Embryonic facial prominence (tissue), 1 donor: Measurements from ENCODE around the gene PPP2R3C.
"Not testable (repeated sequence)": the region's sequence is repeated elsewhere in the genome, so short reads cannot be mapped to it uniquely, and the experiment has no call there.

Experiments
- DNase-seq: peaks from one replicate; pipeline ENCODE4 v3.0.0-alpha.2; 2016; ENCODE audit errors: extremely low spot score

The PPP2R3C gene

DNA sequence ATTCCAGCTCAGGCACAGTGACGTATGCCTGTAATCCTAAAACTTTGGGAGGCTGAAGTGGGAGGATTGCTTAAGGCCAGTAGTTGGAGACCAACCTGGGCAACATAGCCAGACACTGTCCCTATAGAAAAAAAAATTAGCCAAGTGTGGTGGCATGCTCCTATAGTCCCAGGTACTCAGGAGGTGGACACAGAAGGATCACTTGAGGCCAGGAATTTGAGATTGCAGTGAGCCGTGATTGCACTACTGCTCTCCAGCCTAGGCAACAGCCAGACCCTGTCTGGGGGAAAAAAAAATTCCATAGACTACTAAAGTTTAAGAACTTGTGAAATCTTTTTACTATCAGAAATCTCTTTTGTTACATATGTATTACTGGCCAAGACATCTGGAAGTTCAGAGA, 69.2 kb downstream of the PPP2R3C start:
- no peak for DNase-seq

DNA sequence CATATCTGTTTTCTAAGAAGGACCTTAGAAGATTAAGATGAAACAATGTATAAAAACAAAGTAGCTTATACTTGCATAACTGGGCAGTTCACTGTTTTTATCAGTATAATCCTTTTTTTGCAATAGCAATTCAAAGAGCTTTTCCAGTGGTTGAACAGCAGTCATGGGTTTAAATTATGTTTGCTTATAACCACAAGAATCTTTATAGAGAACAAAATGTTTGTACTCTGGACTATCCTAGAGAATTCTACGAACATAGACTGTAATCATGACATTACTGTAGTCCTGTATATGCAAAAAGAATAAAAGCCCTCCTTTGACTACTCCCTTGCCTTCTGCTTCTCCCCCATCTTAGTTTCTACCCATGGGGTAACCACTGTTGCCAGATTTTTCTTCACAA, 70.0 kb downstream of the PPP2R3C start:
- no peak for DNase-seq

DNA sequence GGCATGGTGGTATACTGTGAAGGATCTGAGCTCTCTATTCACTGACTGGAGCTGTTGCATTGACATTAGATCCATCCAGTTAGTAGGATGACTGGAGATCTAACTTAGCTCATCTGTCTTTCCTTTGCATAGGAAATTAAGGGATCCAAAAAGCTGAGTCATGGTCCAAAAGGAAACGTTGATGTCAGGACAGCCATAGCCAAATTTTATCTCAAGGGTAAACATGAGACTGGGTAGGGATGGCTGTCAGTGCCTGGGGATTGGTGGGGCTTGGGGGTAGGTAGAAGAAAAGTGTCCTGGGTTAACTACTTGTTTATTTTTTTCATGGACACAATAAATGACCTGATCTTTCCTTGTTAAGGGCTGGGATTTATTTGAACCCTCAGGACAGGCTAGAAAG, 71.1 kb downstream of the PPP2R3C start:
- no peak for DNase-seq

DNA sequence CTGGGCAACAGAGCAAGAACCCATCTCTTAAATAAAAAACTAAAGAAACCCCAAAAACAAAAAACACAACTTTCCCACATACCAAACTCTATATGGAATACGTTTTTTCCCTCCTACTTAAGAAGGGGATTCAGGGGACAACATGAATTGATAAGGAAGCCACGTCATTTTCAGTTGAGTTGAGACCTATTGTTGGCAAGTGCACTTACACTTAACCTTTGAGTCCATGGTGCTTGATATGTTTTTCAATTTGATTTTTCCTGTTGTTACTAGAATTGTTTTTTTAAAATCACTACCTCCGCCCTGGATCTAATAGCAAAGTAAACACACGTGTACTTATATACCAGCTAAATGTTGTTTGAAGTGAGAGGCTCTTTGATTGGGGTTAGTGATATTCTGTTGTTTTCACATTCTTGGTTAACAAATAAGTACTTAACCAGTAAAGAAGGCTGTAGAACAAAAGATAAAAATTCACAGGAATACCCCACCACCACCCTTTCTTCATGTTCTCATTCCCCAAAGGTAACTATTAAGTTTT, 73.7 kb downstream of the PPP2R3C start:
- DNase-seq = no peak

DNA sequence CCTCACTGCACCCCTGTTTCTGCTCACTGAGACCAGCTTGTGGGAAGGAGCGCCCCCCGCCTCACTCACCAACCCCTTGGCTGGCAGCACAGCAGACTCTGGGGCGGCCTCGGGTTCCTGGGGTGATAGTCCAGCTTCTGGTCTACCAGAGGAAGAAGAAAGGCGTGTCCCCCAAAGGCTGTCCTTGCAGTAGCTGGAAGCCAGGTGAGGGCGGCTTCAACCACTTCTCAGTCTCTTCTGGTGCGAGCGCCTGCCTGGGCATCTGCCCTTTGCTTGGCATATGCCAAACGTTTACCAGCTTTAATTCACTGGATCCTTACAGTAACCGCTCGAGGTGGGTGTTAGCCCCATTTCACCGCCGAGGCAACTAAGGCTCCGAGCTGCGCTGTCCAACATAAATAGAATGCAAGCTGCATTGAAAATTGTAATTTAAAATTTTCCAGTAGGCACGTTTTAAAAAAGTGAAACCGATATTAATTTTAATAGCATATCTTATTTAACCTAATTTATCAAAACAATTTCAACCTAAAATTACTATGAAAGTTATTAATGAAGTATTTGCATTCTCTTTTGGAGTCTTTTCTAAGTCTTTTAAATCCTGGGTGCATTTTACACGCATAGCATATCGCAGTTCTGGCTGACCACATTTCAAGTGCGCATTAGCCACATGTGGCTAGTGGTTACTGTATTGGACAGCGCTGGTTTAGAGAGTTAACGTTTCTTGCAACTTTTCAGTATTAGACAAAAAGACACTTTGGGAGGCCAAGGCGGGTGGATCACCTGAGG, 74.8 kb downstream of the PPP2R3C start:
- peak; percentile 14 for DNase-seq

DNA sequence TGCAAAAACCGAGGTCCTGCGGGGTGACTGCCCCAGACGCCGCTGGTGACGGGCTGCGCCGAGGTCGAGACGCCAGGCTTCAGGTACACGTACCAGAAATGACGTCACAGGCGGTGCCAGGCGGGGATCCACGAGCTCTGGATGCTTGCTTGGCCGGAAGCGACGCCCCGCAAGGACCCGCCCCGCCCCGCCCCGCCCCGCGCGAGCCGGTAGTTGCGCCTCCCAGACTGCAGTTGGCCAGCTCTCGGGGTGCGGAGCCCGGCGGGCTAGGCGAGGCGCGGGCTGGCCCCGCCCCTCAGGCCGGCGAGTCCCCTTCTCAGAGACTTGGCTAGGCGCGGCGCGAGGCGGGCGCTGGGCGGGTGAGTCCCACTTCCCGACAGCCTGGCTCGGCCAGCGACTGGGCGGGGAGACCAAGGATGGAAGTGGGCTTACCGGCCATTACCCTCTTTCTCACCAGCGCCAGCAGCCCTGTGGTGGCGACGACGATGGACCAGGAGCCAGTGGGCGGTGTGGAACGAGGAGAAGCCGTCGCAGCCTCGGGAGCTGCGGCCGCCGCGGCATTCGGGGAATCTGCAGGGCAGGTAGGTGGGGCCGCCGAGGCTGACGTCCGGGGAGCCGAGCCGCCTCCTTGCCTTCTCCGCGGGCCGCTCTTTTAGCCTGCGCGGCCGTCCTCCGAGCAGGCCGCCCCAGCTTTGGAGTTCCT, 75.6 kb downstream of the PPP2R3C start, which contains the start of gene FAM177A1:
FAM177A1 (plus strand) TSS at position 225 of the 703 bp plus-strand sequence; CDS start at position 417, 192 bp downstream.
- peak; percentile 92 for DNase-seq

DNA sequence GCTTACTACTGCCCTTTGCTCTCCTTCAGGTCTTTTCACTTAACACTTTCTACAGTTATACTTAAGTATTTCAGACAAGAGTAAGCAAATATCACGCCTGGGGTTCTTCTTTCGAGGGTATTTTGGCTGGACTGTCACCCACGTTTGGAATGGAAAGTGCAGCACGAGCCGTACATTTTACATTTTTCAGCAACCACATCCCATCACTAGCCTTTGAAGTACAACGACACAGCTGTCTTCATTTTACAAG, 76.1 kb downstream of the PPP2R3C start:
- DNase-seq = peak; percentile 14

DNA sequence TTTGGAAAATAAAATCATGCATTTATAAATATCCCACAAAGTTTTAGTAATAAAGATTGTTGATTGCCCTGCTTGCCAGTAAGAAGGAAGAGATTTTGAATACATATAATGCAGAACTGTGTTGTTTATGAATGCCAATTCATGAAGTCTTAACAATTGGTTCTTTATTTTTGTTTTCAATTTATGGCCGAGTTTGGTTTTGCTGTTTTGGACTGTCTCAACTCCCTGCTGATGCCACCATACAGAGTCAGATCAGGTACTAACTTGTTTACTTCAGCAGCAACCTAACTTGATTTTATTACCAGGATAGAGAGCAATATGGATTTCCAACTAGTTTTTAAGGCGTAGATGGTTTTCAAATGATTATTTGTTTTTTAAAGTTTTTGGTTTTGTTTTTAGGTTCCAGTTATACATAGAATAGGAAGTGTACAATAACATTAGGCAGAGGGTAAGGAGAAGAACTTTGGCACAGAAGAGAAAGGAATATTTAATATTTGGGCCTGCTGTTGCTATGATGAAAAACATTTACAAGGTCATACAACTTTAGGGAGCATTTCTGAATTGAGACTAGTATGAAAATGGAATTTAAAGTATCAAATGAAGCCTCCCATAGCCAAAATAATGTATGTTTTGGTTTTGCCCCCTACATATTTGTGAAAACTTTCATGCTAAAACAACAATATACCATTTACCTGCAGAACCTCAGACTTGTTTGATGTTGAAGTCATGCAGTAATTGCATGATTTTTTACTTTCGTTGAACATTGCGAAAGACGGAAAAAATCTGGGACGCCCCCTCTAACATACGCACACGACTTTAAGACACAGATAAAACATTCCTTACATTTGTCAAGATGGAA, 76.6 kb downstream of the PPP2R3C start:
- DNase-seq = no peak

DNA sequence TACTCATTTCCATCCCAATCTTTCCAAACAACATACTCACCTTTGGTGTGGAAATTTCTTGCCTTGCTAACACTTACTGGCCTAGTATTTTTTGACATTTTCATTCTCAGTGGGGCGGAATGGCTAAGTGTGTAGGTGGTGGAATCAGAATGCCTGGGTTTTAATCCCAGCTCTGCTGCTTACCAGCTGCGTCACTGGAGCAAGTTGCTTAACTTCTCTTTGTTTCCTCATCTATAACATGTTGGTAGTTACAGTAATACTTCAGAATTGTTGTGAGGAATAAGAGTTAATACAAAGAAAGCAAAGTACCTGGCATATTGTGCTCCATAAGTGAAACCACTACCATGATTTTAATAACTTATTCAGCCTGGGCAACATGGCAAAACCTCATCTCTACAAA, 78.7 kb downstream of the PPP2R3C start:
- no peak for DNase-seq

DNA sequence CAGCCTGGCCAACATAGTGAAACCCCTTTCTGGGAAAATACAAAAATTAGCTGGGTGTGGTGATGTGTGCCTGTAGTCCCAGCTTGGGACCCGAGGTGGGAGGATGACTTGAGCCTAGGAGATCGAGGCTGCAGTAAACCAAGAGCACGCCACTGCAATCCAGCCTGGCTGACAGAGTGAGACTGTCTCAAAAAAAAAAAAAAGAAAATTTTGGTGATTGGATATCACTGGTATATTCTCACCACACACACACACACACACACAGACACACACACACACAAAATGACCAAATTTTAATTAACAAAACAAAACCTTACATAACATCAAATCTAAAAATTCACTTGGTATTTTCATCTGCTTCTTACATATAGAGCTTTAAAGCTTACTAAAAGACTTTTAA, 79.2 kb downstream of the PPP2R3C start:
- DNase-seq = no peak

DNA sequence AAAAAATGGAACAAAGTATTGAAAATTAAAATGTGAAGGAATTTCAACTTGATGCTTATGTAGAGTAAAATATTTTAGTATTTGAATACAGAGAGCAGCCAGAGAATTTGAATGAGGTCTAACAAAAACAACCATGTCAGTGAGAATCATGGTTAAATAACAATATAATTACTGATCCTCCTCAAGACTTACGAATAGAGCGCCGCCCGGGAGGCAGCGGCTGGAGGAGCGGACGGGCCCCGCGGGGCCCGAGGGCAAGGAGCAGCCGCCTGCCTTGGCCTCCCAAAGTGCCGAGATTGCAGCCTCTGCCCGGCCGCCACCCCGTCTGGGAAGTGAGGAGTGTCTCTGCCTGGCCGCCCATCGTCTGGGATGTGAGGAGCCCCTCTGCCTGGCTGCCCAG, 83.5 kb downstream of the PPP2R3C start:
- not testable (repeated sequence) for DNase-seq
